Femur (tissue), 1 donor: Measurements from ENCODE around the gene CACNA1G.

Source experiments
- DNase-seq: peaks from one replicate; pipeline ENCODE4 v3.0.0-alpha.2; 2017

Gene CACNA1G

GRCh38 chr17:50659179-50659578, 98.7 kb downstream of the CACNA1G start:
- DNase-seq = no peak

DNA sequence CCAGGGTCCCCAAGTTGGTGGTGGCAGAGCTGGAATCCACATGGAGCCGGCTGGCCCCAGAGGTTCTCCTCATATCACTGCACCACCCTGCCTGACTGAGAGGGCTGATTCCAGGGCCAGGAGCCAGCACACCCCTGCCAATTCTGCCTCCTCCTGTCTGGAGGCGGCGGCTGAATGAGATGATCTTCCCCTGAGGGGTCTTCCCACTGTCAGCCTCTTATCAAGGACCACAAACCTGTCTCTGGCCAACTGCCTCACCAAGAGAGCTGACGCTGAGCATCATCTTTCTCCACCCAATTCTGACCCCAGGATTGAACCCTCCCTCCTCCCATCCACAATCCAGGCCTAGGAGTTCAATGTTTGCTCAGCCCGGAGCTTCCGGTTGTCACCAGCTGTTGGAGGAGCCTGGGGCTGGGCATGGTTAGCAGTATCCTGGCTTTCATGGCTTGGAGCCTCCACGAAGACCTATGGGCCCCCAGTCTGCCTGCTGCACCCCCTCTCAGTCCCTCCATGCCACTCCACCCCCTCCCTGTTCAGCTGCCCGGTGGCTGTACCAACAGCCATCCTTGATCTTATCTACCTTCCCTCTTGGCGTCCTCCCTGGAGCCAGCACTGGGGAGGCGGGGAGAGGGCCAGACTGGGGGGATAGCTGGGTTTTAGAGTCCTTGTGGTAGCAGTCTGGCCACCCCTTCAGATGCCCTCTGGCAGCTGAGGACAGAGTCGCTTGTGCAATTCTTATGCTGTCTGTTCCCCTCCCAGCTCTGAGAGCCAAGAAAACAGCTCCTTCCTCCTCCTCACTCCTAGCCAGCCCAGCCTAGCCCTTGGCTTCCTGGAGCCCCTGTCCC, 99.7 kb downstream of the CACNA1G start:
- DNase-seq = no peak

GRCh38 chr17:50660887-50661345, 100.4 kb downstream of the CACNA1G start:
- no peak for DNase-seq

GRCh38 chr17:50661348-50661747, 100.8 kb downstream of the CACNA1G start:
- DNase-seq = no peak

- DNase-seq = no peak
These were observed 101.4 kb downstream of the CACNA1G start for GRCh38 chr17:50661795-50662391.

DNA sequence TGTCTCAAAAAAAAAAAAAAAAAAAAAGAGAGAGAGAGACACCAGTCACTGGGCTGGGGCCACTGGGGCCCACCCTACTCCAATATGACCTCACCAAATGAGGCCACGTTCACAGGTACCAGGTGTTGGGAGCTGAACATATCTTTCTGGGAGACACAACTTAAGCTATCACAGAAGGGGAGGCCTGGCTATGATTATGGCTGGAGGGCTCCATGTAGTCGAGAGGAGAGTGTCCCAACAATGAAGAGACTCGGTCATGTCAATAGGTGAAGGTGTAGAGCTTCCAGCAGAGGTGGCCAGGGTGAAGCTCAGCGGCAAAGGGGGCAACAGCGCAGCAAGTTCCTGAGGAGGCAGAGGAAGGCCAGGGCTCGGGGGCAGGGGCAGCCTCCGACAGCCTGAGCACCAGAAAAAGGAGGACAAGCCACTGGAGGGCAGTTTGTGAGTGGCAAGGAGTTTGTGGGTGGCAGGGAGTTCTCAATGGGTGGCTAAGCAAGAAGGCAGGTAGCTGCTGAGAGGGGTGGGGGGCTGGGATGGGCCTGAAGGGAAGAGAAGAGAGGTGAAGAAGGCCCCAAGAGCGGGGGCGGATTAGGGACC, 102.2 kb downstream of the CACNA1G start:
- no peak for DNase-seq

GRCh38 chr17:50663812-50664374, 103.4 kb downstream of the CACNA1G start:
- no peak for DNase-seq

GRCh38 chr17:50664788-50665458, 104.4 kb downstream of the CACNA1G start:
- DNase-seq = no peak

DNA sequence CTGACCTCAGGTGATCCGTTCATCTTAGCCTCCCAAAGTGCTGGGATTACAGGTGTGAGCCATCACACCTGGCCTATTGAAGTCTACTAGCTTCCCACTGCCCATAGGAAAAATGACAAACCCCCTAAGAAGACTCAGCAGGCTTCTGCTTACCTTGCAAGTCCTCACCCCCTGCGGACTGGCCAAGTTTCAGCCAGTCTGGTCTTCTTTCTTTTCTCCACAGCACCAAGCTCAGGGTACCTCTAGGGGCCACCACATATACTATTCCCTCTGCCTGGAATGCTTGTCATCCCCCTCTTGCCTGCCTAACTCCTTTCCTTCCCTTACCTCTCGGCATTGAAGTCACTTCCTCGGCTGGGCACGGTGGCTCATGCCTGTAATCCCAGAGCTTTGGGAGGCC, 105.3 kb downstream of the CACNA1G start:
- DNase-seq = no peak

GRCh38 chr17:50666316-50666715, 105.8 kb downstream of the CACNA1G start:
- DNase-seq = no peak

DNA sequence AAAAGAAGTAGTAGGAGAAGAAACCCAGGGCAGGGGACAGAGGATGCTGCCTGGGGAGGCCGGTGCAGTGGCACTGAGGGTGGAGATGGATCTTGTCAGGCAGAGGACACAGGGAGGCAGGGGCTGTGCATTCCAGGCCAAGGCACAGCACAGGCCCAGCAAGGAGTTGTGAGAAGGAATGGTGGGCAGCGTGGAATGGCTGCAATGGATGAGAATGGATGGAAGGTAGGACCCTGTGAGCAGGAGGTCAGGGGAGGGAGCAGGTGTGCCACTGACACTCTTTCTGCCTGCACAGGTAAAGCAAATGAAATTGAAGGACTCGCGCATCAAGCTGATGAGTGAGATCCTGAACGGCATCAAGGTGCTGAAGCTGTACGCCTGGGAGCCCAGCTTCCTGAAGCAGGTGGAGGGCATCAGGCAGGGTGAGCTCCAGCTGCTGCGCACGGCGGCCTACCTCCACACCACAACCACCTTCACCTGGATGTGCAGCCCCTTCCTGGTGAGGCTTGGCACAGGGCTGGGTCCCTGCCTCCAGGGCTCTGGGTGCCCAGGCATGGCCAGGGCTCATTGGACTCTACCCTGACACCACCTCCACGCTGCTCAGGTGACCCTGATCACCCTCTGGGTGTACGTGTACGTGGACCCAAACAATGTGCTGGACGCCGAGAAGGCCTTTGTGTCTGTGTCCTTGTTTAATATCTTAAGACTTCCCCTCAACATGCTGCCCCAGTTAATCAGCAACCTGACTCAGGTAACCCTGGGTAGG, 106.9 kb downstream of the CACNA1G start:
- peak; percentile 10 for DNase-seq

- DNase-seq = peak; percentile 15
These were observed 107.7 kb downstream of the CACNA1G start for GRCh38 chr17:50668025-50668837.

- DNase-seq = peak; percentile 8
These were observed 108.5 kb downstream of the CACNA1G start for GRCh38 chr17:50668838-50669581.

DNA sequence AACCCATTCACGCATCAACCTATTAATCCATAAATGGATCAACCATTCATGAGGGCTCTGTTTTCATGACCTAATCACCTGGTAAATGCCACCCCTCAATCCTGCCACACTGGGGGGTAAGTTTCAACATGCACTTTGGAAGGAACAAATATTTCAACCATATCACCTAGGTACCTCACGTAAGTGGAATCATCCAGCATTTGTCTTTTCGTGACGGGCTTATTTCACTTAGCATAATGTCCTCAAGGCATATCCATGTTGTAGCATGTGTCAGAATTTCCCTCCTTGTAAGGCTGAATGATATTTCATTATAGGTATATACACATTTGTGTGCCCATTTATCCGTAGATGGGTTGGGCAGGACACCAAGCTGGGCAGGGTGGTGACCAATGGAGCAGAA, 111.6 kb downstream of the CACNA1G start:
- DNase-seq = no peak

DNA sequence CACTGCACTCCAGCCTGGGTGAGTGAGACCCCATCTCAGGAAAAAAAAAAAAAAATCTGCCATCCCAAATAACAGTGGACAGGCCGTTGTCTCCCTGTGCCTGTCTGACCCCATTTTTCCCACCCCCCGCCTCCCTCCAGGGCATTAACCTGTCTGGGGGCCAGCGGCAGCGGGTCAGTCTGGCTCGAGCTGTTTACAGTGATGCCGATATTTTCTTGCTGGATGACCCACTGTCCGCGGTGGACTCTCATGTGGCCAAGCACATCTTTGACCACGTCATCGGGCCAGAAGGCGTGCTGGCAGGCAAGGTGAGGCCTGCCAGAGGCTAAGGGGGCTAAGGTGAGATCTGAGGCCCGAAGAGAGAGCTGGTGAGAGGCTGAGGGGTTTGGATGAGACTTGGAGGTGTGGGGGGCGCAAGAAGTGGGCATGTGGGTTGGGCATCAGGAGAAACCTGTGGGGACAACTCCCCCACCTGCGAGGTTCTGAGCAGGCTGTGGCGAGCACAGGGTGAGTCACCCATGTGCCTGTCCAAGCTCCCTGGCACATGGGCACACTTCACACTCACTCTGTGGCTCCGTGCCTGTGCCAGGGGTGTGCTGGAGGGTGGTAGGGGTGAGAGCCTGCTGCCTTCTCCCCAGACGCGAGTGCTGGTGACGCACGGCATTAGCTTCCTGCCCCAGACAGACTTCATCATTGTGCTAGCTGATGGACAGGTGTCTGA, 112.5 kb downstream of the CACNA1G start:
- peak; percentile 11 for DNase-seq

DNA sequence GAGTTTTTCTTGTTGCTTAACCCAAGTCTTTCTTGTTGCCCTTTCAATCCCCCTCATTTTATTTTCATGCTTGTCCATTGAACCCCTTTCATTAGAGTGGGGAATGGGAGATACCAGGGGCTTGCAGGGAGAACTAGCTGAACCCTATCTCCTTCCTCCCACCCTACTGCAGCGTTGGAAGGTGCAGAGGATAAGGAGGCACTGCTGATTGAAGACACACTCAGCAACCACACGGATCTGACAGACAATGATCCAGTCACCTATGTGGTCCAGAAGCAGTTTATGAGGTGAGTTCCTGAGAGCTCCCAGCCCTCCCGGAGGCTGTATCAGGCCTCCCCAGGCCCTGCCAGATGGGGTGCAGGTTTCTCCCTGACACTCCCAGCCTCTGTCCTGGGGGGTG, 114.7 kb downstream of the CACNA1G start:
- DNase-seq = no peak

DNA sequence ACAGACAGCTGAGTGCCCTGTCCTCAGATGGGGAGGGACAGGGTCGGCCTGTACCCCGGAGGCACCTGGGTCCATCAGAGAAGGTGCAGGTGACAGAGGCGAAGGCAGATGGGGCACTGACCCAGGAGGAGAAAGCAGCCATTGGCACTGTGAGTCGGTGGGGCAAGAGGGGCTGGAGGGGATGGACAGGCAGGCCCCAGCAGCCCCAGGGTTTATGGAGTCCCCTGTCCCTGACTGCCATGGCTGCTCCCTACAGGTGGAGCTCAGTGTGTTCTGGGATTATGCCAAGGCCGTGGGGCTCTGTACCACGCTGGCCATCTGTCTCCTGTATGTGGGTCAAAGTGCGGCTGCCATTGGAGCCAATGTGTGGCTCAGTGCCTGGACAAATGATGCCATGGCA, 115.1 kb downstream of the CACNA1G start:
- no peak for DNase-seq

DNA sequence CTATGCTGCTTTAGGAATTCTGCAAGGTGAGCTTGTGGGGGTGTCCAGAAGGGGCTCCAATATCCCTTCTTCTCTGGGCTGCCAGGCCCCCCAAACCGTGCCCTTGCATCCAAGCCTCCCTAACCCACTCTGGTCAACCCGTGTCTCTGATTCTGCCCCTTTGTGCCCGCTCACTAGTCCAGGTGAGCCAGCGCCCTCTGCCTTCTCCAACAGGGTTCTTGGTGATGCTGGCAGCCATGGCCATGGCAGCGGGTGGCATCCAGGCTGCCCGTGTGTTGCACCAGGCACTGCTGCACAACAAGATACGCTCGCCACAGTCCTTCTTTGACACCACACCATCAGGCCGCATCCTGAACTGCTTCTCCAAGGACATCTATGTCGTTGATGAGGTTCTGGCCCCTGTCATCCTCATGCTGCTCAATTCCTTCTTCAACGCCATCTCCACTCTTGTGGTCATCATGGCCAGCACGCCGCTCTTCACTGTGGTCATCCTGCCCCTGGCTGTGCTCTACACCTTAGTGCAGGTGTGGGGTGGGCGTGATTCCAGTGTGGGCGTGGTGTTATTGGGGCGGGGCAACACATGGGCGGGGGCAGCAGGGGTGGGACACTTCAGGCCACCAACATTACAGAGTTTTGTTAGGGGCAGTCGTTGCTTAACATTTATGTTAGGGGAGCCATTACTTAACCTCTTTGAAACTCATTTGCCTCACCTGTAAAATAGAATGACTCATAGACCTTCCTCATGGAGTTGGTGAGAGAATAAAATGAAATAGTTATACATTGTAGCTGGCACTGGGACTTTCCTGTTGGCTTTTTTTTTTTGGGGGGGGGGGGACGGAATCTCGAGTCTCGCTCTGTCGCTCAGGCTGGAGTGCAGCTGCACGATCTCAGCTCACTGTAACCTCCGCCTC, 115.8 kb downstream of the CACNA1G start:
- no peak for DNase-seq
